Measurements from ENCODE around the gene ACOT13.
"Not testable (repeated sequence)": the region's sequence is repeated elsewhere in the genome, so short reads cannot be mapped to it uniquely, and the experiment has no call there.

Gene ACOT13

GRCh38 chr6:24730653-24731052 lies 63.8 kb downstream of the ACOT13 start:
- DNase-seq (ENCODE audit: low read depth), result not testable (repeated sequence)

- DNase-seq (ENCODE audit: low read depth), result not testable (repeated sequence)
Measured at GRCh38 chr6:24731456-24732134, 64.7 kb downstream of the ACOT13 start.

GRCh38 chr6:24734166-24734565 lies 67.3 kb downstream of the ACOT13 start:
- no peak for DNase-seq (ENCODE audit: low read depth)

GRCh38 chr6:24734710-24735109 lies 67.8 kb downstream of the ACOT13 start:
- not testable (repeated sequence) for DNase-seq (ENCODE audit: low read depth)

- DNase-seq (ENCODE audit: low read depth), result no peak
Measured at GRCh38 chr6:24738741-24739140, 71.9 kb downstream of the ACOT13 start.

- no peak for DNase-seq (ENCODE audit: low read depth)
Measured at GRCh38 chr6:24740861-24741260, 74.0 kb downstream of the ACOT13 start.

GRCh38 chr6:24742216-24742738 lies 75.4 kb downstream of the ACOT13 start:
- no peak for DNase-seq (ENCODE audit: low read depth)

GRCh38 chr6:24743265-24743943 lies 76.5 kb downstream of the ACOT13 start:
- DNase-seq (ENCODE audit: low read depth), result no peak

- DNase-seq (ENCODE audit: low read depth), result no peak
Measured at GRCh38 chr6:24743944-24744335, 77.1 kb downstream of the ACOT13 start.

- DNase-seq (ENCODE audit: low read depth), result no peak
Measured at GRCh38 chr6:24744911-24745310, 78.0 kb downstream of the ACOT13 start.

- no peak for DNase-seq (ENCODE audit: low read depth)
Measured at GRCh38 chr6:24749297-24749696, 82.4 kb downstream of the ACOT13 start.

GRCh38 chr6:24750878-24751277 lies 84.0 kb downstream of the ACOT13 start:
- DNase-seq (ENCODE audit: low read depth), result not testable (repeated sequence)

GRCh38 chr6:24752503-24752902 lies 85.6 kb downstream of the ACOT13 start:
- no peak for DNase-seq (ENCODE audit: low read depth)

GRCh38 chr6:24752917-24753492 lies 86.1 kb downstream of the ACOT13 start:
- no peak for DNase-seq (ENCODE audit: low read depth)

GRCh38 chr6:24753545-24753944 lies 86.7 kb downstream of the ACOT13 start:
- no peak for DNase-seq (ENCODE audit: low read depth)

- DNase-seq (ENCODE audit: low read depth), result not testable (repeated sequence)
Measured at GRCh38 chr6:24754378-24754777, 87.5 kb downstream of the ACOT13 start.
